ENCODE data around the gene TAP2. TPM values are rescaled to one million over a fixed set of nuclear protein-coding genes. Genes with fewer than 3 reads are reported as not detected.
A peak's percentile ranks its signal among the peaks of the same experiment; 100 is the strongest.

Gene TAP2
- total RNA-seq, 4 donors from 2014 or later: 13.6 to 23.3 (median 15.6) TPM

DNA sequence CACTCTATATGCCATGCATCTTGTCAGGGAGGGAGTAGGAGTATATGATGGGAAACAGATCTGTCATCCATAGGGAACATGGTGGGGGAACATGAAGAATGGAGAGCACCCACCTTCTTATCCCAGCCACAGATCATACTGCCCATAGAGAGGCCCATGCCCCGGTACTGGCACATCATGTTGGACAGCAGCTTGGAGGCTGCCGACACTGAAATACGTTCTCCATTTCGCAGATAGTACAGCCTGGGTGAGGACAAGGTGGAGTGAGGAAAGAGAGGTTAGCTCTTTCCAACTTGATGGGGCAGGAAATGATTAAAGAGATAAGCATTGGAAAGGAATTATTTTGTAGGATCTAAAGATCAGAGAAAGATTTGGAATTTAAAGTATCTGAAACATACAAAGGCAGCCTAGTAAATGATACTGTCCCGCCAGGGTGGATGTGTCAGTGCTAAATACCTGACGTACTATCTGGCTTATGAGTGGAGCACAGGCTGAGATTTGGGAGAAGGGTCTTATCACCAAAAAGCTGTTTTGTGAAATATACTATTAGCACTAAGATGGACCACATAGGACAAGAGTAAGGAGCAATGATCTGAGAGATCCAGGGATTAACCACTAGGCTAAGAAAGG, 3.6 kb upstream of the TAP2 start:
- intact Hi-C loops (cut with DNase I; ENCODE audit: low total_unique reads): no loop called here
- 92 to 94% methylated on average over 6 of the region's 6 CpGs for WGBS, 2 donors

DNA sequence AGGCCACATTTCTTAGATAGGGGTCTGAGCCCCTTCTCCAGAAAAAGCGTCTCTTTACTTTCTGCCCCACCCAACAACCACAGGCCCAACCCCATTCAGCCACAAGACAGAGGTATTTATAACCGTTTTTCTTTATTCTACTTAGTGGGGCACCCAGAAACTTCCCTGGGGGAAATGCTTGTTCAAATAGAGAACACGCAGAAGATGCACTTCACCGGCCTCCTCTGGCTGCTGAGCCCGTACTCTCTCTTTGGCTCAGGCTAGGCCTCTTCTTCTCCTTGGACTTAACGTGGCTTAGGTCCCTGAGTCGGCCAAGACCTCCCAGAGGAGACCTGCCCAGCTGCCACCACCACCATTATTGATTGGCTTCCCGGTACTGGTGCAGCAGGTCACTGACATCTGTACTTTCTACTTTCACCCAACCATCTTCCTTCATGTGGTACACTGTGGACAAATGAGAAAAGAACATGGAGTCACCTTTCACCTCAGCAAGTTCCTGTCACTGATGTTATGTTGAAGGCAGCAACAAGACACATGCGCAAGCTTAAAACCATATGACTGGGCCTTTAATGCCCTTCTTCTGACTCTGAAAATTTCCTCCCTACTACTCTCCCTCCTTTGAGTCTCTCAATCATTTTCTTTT, 2.2 kb upstream of the TAP2 start:
- 83 to 89% methylated on average over 9 of the region's 9 CpGs for WGBS, 2 donors
- no peak for TF ChIP-seq POLR2A (IDR thresholded peaks at IDR 0.05)
- TF ChIP-seq, protein P1, sequence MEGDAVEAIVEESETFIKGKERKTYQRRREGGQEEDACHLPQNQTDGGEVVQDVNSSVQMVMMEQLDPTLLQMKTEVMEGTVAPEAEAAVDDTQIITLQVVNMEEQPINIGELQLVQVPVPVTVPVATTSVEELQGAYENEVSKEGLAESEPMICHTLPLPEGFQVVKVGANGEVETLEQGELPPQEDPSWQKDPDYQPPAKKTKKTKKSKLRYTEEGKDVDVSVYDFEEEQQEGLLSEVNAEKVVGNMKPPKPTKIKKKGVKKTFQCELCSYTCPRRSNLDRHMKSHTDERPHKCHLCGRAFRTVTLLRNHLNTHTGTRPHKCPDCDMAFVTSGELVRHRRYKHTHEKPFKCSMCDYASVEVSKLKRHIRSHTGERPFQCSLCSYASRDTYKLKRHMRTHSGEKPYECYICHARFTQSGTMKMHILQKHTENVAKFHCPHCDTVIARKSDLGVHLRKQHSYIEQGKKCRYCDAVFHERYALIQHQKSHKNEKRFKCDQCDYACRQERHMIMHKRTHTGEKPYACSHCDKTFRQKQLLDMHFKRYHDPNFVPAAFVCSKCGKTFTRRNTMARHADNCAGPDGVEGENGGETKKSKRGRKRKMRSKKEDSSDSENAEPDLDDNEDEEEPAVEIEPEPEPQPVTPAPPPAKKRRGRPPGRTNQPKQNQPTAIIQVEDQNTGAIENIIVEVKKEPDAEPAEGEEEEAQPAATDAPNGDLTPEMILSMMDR (IDR thresholded peaks at IDR 0.05): no peak
- intact Hi-C loops (cut with DNase I; ENCODE audit: low total_unique reads): no loop called here
- no peak for DNase-seq (ENCODE audit: low spot score in 2 of 2)
- no peak overlapping the region for H3K4me3 ChIP-seq (ENCODE audit: low read depth, poor library complexity, severe bottlenecking)

More for the DNA sequence above, 3.6 kb upstream of the TAP2 start:
- no peak for TF ChIP-seq POLR2A (IDR thresholded peaks at IDR 0.05)
- TF ChIP-seq, protein P1 (IDR thresholded peaks at IDR 0.05): no peak
- no peak for DNase-seq (ENCODE audit: low spot score in 2 of 2)
- H3K4me3 ChIP-seq (ENCODE audit: low read depth, poor library complexity, severe bottlenecking): no peak overlapping the region

GRCh38 chr6:32839356-32839755, 817 bp upstream of the TAP2 start:
- H3K4me3 ChIP-seq (ENCODE audit: low read depth, poor library complexity, severe bottlenecking): no peak overlapping the region
- WGBS, 2 donors: 84 to 92% methylated on average over 15 of the region's 15 CpGs
- intact Hi-C loops (cut with DNase I; ENCODE audit: low total_unique reads): loop anchor here (2.0 kb wide), 1 partner anchor 15 kb away; the partner anchor contains the start of gene PSMB9
- TF ChIP-seq POLR2A (IDR thresholded peaks at IDR 0.05): no peak
- TF ChIP-seq, protein P1 (IDR thresholded peaks at IDR 0.05): no peak
- DNase-seq (ENCODE audit: low spot score in 2 of 2): no peak

DNA sequence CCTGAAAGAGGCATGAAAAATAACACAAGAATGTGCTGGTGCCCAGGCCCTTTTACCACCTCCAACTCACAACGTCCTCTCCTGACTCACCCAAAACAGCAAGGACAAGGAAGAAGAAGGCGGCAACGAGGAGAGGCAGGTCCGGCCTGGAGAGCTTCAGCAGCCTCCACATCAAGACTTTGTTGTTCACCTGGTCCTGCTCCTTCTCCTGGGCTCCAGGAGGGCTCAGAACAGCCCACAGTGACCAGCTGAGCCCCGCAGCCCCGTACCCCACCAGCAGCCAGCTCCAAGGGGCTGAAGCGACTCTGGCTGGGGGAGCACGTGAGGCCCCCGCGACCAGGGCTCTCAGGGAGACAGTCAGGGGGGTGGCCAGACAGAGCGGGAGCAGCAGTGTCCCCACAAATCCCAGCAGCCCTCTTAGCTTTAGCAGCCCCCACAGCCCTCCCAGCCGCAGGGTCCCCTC, 857 bp downstream of the TAP2 start:
- WGBS, 2 donors: 33 to 57% methylated on average over 4 to 5 of the region's 12 CpGs
- TF ChIP-seq, protein P1 (IDR thresholded peaks at IDR 0.05): no peak
- no peak for TF ChIP-seq POLR2A (IDR thresholded peaks at IDR 0.05)
- DNase-seq (ENCODE audit: low spot score in 2 of 2): no peak
- intact Hi-C loops (cut with DNase I; ENCODE audit: low total_unique reads): loop anchor here (2.0 kb wide), 1 partner anchor 17 kb away; the partner anchor contains the start of gene PSMB9
- peak overlapping the region; percentile 53 for H3K4me3 ChIP-seq (ENCODE audit: low read depth, poor library complexity, severe bottlenecking)

- H3K4me3 ChIP-seq (ENCODE audit: low read depth, poor library complexity, severe bottlenecking): no peak overlapping the region
- DNase-seq (ENCODE audit: low spot score in 2 of 2): no peak
- TF ChIP-seq POLR2A (IDR thresholded peaks at IDR 0.05): no peak
- TF ChIP-seq, protein P1 (IDR thresholded peaks at IDR 0.05): no peak
- intact Hi-C loops (cut with DNase I; ENCODE audit: low total_unique reads): no loop called here
- 89 to 90% methylated on average over 2 of the region's 2 CpGs for WGBS, 2 donors
Measured at GRCh38 chr6:32836873-32837272, 1.7 kb downstream of the TAP2 start.

All from lower leg skin (tissue), 4 donors.